Activated CD8-positive, alpha-beta T cell treated with anti-CD3 and anti-CD28 coated beads for 36 hours (primary cell): ENCODE results near the gene GJC1. TPM values are rescaled to one million over a fixed set of nuclear protein-coding genes. Genes with fewer than 3 reads are reported as not detected.

ENCODE experiments used
- ATAC-seq: fragments of 200-7000 bp; cut with Tn5 transposase; one replicate; pipeline ENCODE4 v1.10.0; 2021; ENCODE audit warnings: mild to moderate bottlenecking, moderate library complexity
- CTCF ChIA-PET: fragments of 350-600 bp; sonication (Branson Sonifier 250); formaldehyde crosslinking; loops from one replicate; lab custom pipeline; 2021; ENCODE audit warnings: antibody characterized with exemption; lab: Charles Lee
- POLR2A ChIA-PET: fragments of 350-600 bp; sonication (Branson Sonifier 250); formaldehyde crosslinking; loops from one replicate; lab custom pipeline; 2021; ENCODE audit warnings: antibody characterized with exemption; lab: Charles Lee
- DNase-seq: peaks from one replicate; pipeline ENCODE4 v3.0.0-alpha.2; 2020
- H3K27ac Mint-ChIP-seq: one replicate; pipeline ENCODE4 v1.8.0; 2021; ENCODE audit warnings: mild to moderate bottlenecking, mixed read lengths
- H3K27me3 Mint-ChIP-seq: one replicate; pipeline ENCODE4 v1.8.0; 2021; ENCODE audit warnings: mixed read lengths
- H3K36me3 Mint-ChIP-seq: one replicate; pipeline ENCODE4 v1.8.0; 2021; ENCODE audit warnings: low read depth, mixed read lengths
- H3K4me1 Mint-ChIP-seq: one replicate; pipeline ENCODE4 v1.8.0; 2021; ENCODE audit warnings: low read depth, mixed read lengths
- H3K4me3 Mint-ChIP-seq: one replicate; pipeline ENCODE4 v1.8.0; 2021; ENCODE audit warnings: mild to moderate bottlenecking, moderate library complexity, mixed read lengths
- H3K9me3 Mint-ChIP-seq: one replicate; pipeline ENCODE4 v1.8.0; 2021; ENCODE audit warnings: mixed read lengths
- intact Hi-C: fragments of 100-400 bp; cut with micrococcal nuclease; formaldehyde crosslinking; loops from one replicate; pipeline ENCODE4 v1.10.0; 2022
- total RNA-seq, 2 experiments: library from RNA; stranded (reverse); gene quantifications; one replicate each; pipeline ENCODE4 v1.2.3, GENCODE V29; 2021
- TF ChIP-seq, protein P1 (sequence below): fragments of 200-600 bp; IDR thresholded peaks from one replicate; pipeline ENCODE4 v1.8.0; 2022; ENCODE audit warnings: antibody characterized with exemption, mild to moderate bottlenecking

GJC1 gene
- total RNA-seq, 2 experiments from 2014 or later, result 5.6 TPM

DNA sequence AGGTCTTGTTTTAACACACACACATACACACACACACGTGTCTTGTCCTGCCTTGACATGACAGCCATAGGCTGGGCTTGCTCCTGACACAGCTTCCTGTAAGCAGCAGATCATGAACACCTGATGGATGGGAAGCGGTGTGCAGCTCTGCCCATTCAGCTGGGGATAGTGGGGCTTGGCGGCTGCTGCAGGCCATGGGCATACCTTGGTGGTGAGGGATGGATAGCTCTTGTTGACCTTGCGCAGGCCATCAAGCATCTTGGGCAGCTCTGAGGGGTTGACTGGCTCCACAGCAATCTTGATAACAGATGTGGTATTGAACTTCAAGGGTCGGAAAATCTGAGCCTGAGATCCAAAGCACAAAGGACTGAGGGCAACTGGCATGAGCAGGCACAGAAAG, 29.6 kb upstream of the GJC1 start:
- Mint-ChIP-seq H3K4me1 (no peaks in the 10 kb centered on the region), H3K4me3 (no peak overlapping the region), H3K9me3 (no peaks in the 10 kb centered on the region), H3K36me3 (peaks cover 47% of the 10 kb centered on the region), H3K27ac (no peak overlapping the region), H3K27me3 (no peaks in the 10 kb centered on the region)
- ChIA-PET CTCF (interaction anchor here (1.3 kb wide), 1 partner anchor 78 kb away, joined by 3 read pairs; no protein-coding TSS in a partner anchor), POLR2A (no interaction called here)
- TF ChIP-seq, protein P1, sequence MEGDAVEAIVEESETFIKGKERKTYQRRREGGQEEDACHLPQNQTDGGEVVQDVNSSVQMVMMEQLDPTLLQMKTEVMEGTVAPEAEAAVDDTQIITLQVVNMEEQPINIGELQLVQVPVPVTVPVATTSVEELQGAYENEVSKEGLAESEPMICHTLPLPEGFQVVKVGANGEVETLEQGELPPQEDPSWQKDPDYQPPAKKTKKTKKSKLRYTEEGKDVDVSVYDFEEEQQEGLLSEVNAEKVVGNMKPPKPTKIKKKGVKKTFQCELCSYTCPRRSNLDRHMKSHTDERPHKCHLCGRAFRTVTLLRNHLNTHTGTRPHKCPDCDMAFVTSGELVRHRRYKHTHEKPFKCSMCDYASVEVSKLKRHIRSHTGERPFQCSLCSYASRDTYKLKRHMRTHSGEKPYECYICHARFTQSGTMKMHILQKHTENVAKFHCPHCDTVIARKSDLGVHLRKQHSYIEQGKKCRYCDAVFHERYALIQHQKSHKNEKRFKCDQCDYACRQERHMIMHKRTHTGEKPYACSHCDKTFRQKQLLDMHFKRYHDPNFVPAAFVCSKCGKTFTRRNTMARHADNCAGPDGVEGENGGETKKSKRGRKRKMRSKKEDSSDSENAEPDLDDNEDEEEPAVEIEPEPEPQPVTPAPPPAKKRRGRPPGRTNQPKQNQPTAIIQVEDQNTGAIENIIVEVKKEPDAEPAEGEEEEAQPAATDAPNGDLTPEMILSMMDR, result no peak
- DNase-seq (no peak), ATAC-seq (no peak)
- intact Hi-C loops, result no loop called here

DNA sequence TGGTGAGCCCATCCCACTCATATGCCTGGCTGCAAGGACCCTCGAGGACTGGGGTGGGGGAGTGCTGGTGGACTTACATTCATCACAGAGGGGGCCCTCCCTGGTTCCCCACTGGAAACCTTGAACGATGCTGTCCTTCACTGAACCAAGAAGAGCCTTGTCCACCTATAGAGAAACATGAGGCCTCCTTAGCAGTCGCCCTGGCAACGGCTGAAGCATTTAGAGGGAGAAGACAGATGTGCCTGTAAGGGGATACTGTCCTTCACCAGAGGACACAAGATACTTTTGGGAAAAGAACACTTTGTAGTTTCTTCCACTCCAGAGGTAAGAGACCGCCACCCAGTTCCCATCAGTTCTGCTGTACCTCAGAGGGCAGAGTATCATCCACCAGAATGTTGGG, 24.1 kb upstream of the GJC1 start:
- intact Hi-C loops, result no loop called here
- H3K9me3 Mint-ChIP-seq, result no peaks in the 10 kb centered on the region
- peaks cover 47% of the 10 kb centered on the region for H3K36me3 Mint-ChIP-seq

DNA sequence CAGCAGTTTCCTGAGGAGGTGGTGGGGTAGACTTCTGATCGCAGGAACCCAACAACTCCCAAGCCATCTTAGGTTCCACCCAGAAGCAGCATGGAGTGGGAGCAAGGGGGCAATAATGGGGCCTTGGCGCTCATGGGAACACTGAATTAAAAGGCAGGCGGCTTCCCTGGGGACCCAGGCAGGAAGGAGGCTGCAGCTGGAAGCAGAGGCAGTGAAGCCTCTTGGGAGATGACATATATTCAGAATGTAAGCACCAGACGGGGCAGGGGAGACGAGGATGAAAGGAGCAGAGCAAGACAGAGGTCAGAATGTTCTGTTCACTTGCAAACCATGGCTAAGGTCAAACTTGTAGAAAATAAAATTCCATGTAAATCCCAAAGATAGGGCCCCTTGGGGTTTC, 20.5 kb upstream of the GJC1 start:
- no peaks in the 10 kb centered on the region for H3K9me3 Mint-ChIP-seq
- POLR2A ChIA-PET, result no interaction called here
- intact Hi-C loops, result no loop called here
- ATAC-seq (no peak), DNase-seq (no peak)
- H3K4me1 Mint-ChIP-seq, result no peaks in the 10 kb centered on the region
- H3K4me3 Mint-ChIP-seq, result no peak overlapping the region
- CTCF ChIA-PET, result interaction anchor here (0.7 to 1.0 kb wide), 3 partner anchors 24 to 76 kb away, joined by 3 read pairs; no protein-coding TSS in a partner anchor
- TF ChIP-seq, protein P1, result no peak
- no peaks in the 10 kb centered on the region for H3K27me3 Mint-ChIP-seq
- peaks cover 33% of the 10 kb centered on the region for H3K36me3 Mint-ChIP-seq
- no peak overlapping the region for H3K27ac Mint-ChIP-seq

More for the DNA sequence above, 24.1 kb upstream of the GJC1 start:
- ChIA-PET POLR2A (no interaction called here), CTCF (interaction anchor here (1.2 kb wide), 1 partner anchor 12 kb away, joined by 3 read pairs; no protein-coding TSS in a partner anchor)
- Mint-ChIP-seq H3K27ac (no peak overlapping the region), H3K27me3 (no peaks in the 10 kb centered on the region), H3K4me1 (no peaks in the 10 kb centered on the region), H3K4me3 (no peak overlapping the region)
- DNase-seq (no peak), ATAC-seq (no peak)
- TF ChIP-seq, protein P1, result no peak

DNA sequence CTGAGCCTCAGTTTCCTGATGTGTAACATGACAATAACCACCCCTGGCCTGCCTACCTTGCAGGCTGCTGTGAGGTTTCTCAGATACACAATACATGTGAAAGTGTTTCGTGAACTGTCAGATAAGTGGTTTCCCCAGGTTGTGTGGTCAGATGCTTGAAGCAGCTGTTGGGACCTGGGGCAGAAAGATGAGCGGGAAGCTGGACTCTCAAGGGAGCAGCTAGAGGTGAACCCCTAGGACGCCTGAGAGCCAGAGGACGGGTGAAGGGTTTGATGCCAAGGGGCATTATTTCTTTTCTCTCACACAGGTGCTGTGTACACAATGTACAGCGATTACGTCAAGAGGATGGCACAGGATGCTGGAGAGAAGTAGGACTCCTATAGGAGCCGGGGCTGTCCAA, 19.9 kb upstream of the GJC1 start:
- no peak for ATAC-seq
- intact Hi-C loops, result no loop called here
- TF ChIP-seq, protein P1, result no peak
- H3K27ac Mint-ChIP-seq, result no peak overlapping the region
- no peaks in the 10 kb centered on the region for H3K27me3 Mint-ChIP-seq
- H3K36me3 Mint-ChIP-seq, result peaks cover 30% of the 10 kb centered on the region
- no peak overlapping the region for H3K4me3 Mint-ChIP-seq
- DNase-seq, result no peak
- ChIA-PET POLR2A (no interaction called here), CTCF (interaction anchor here (1.0 kb wide), 2 partner anchors 23 to 76 kb away, joined by 3 read pairs; no protein-coding TSS in a partner anchor)
- H3K9me3 Mint-ChIP-seq, result no peaks in the 10 kb centered on the region
- H3K4me1 Mint-ChIP-seq, result no peaks in the 10 kb centered on the region

DNA sequence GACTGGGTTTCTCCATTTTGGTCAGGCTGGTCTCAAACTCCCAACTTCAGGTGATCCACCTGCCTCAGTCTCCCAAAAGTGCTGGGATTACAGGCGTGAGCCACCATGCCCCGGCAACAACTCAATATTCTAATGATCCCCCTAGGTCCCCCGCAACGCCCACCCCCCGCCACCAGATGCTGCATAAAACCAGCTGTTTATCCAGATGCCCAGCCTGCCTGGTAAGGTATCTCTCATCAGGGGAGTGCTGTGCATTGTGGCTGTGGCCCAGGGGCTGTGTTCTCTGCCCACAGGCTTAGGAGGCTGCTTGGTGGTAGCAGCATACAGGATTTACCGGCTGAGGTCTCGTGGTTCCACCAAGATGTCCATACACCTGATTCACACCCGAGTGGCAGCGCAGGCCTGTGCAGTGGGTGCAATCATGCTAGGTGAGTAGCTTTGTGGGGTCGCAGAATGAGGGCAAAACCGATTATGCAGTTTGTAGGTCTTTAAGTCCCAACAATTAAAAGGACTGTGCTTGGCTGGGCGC, 18.9 kb upstream of the GJC1 start:
- H3K27me3 Mint-ChIP-seq, result no peaks in the 10 kb centered on the region
- no peaks in the 10 kb centered on the region for H3K9me3 Mint-ChIP-seq
- no peak overlapping the region for H3K4me3 Mint-ChIP-seq
- no peak for DNase-seq
- ChIA-PET POLR2A (no interaction called here), CTCF (interaction anchor here (1.0 kb wide), 1 partner anchor 70 kb away, joined by 3 read pairs; no protein-coding TSS in a partner anchor)
- ATAC-seq, result no peak
- TF ChIP-seq, protein P1, result no peak
- intact Hi-C loops, result no loop called here
- no peaks in the 10 kb centered on the region for H3K4me1 Mint-ChIP-seq
- peaks cover 21% of the 10 kb centered on the region for H3K36me3 Mint-ChIP-seq
- no peak overlapping the region for H3K27ac Mint-ChIP-seq
